ENCODE measurements around the gene CARD11. TPM values are rescaled to one million over a fixed set of nuclear protein-coding genes. Genes with fewer than 3 reads are reported as not detected.

Gene CARD11
- total RNA-seq, 4 donors from 2014 or later = 0.96 to 47.5 (median 6.6) TPM

DNA sequence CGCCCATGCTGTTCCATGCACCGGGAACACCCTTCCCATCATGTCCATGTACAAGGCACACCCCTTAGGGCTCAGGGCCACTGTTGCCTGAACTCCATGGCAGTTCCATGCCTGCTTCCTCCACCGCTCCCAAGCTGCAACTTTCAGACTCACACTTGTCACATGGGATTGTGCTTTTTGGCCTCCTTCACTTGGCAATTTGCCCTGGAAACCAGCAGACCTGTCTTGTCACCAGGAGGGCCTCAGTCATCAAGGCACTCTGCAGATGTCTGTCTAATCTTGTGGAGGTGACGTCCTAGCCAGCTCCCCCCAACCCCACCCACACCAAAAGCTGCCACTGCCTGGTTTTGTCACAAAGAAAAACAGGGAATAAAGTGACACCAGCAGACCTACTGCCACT is 47.5 kb downstream of the CARD11 start:
- TF ChIP-seq POLR2A (IDR thresholded peaks at IDR 0.05) (no peak), POLR2AphosphoS5 (IDR thresholded peaks at IDR 0.05) (no peak), EP300 (IDR thresholded peaks at IDR 0.05; ENCODE audit: low read depth) (no peak)
- TF ChIP-seq, protein P1, sequence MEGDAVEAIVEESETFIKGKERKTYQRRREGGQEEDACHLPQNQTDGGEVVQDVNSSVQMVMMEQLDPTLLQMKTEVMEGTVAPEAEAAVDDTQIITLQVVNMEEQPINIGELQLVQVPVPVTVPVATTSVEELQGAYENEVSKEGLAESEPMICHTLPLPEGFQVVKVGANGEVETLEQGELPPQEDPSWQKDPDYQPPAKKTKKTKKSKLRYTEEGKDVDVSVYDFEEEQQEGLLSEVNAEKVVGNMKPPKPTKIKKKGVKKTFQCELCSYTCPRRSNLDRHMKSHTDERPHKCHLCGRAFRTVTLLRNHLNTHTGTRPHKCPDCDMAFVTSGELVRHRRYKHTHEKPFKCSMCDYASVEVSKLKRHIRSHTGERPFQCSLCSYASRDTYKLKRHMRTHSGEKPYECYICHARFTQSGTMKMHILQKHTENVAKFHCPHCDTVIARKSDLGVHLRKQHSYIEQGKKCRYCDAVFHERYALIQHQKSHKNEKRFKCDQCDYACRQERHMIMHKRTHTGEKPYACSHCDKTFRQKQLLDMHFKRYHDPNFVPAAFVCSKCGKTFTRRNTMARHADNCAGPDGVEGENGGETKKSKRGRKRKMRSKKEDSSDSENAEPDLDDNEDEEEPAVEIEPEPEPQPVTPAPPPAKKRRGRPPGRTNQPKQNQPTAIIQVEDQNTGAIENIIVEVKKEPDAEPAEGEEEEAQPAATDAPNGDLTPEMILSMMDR (IDR thresholded peaks at IDR 0.05) = no peak
- WGBS, 2 donors (ENCODE audit: low coverage in 1 of 2) = 96% methylated on average over 4 of the region's 4 CpGs; no CpG with 5 or more reads in 1 of the 2 donors
- no peak overlapping the region for H3K27ac ChIP-seq
- peaks cover 0 to 6% (median 2%) of the 10 kb centered on the region in 4 donors for H3K4me1 ChIP-seq
- intact Hi-C loops (cut with DNase I; ENCODE audit: low total_unique reads) = no loop called here
- no peak overlapping the region for H3K4me3 ChIP-seq
- no peaks in the 10 kb centered on the region for H3K9me3 ChIP-seq
- no peak for DNase-seq
- H3K36me3 ChIP-seq = no peaks in the 10 kb centered on the region
- H3K27me3 ChIP-seq = no peaks in the 10 kb centered on the region
- in situ Hi-C loops (cut with MboI; ENCODE audit: low pct_ligation_motif_present in 1 of 4, low pct_unique_long_range_greater_than_20kb in 1 of 4, low sequenced_read_pairs in 3 of 4) = no loop called here

DNA sequence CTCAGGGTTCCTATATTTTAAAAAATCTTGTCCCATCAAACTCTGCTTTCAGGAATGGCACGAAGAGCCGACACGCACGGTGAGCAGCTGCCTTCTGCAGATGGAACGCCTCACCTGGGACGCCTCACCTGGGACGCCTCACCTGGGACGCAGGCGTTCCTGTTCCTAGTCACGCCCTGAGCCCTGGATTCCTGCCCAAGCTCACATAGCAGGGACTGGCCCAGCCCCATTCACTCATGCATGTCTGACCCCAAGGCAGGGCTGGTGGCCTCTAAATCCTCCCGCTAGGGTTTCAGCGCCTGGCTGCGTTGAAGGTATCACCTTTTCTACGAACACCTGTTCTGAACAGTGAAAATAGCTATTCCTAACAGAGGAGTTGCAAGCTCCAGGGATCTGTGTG is 49.8 kb downstream of the CARD11 start:
- Histone ChIP-seq H3K9me3 (no peaks in the 10 kb centered on the region), H3K4me1 (peaks cover 0 to 3% (median under 1%) of the 10 kb centered on the region in 4 donors), H3K27ac (no peak overlapping the region), H3K4me3 (no peak overlapping the region), H3K27me3 (no peaks in the 10 kb centered on the region), H3K36me3 (no peaks in the 10 kb centered on the region)
- peak; percentile 76 for DNase-seq
- intact Hi-C loops (cut with DNase I; ENCODE audit: low total_unique reads) = no loop called here
- in situ Hi-C loops (cut with MboI; ENCODE audit: low pct_ligation_motif_present in 1 of 4, low pct_unique_long_range_greater_than_20kb in 1 of 4, low sequenced_read_pairs in 3 of 4) = no loop called here
- WGBS, 2 donors (ENCODE audit: low coverage in 1 of 2) = 60 to 70% methylated on average over 1 to 12 of the region's 14 CpGs
- TF ChIP-seq POLR2AphosphoS5 (IDR thresholded peaks at IDR 0.05) (no peak), POLR2A (IDR thresholded peaks at IDR 0.05) (no peak), EP300 (IDR thresholded peaks at IDR 0.05; ENCODE audit: low read depth) (no peak)
- TF ChIP-seq, protein P1 (IDR thresholded peaks at IDR 0.05) = no peak

DNA sequence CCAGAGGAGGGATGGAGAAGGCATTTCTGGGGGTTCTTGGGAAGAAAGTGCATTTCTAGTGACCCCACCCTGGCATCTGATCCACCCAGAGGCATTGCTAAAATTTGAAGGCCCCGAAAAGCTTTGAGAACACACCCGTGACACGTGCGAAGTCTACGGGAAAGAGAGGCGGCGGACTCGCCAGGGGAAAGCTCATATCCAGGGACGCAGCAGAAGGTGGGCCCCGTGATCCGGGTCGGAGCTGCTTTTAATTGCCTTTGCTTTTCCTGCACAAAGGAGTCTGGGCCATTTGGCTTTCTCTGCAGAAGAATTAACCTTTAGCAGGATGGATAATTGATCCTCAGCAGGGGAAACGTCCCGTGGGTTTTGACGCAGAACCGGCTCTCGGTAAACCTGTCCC is 50.3 kb downstream of the CARD11 start:
- H3K4me3 ChIP-seq = no peak overlapping the region
- no peaks in the 10 kb centered on the region for H3K36me3 ChIP-seq
- no peaks in the 10 kb centered on the region for H3K9me3 ChIP-seq
- no peak for TF ChIP-seq POLR2AphosphoS5 (IDR thresholded peaks at IDR 0.05)
- TF ChIP-seq, protein P1 (IDR thresholded peaks at IDR 0.05) = no peak
- no peak for TF ChIP-seq EP300 (IDR thresholded peaks at IDR 0.05; ENCODE audit: low read depth)
- no peak for TF ChIP-seq POLR2A (IDR thresholded peaks at IDR 0.05)
- intact Hi-C loops (cut with DNase I; ENCODE audit: low total_unique reads) = no loop called here
- H3K27me3 ChIP-seq = no peaks in the 10 kb centered on the region
- H3K27ac ChIP-seq = no peak overlapping the region
- DNase-seq = no peak
- no peaks in the 10 kb centered on the region for H3K4me1 ChIP-seq
- WGBS, 2 donors (ENCODE audit: low coverage in 1 of 2) = 62% methylated on average over 17 of the region's 17 CpGs; no CpG with 5 or more reads in 1 of the 2 donors
- in situ Hi-C loops (cut with MboI; ENCODE audit: low pct_ligation_motif_present in 1 of 4, low pct_unique_long_range_greater_than_20kb in 1 of 4, low sequenced_read_pairs in 3 of 4) = no loop called here

DNA sequence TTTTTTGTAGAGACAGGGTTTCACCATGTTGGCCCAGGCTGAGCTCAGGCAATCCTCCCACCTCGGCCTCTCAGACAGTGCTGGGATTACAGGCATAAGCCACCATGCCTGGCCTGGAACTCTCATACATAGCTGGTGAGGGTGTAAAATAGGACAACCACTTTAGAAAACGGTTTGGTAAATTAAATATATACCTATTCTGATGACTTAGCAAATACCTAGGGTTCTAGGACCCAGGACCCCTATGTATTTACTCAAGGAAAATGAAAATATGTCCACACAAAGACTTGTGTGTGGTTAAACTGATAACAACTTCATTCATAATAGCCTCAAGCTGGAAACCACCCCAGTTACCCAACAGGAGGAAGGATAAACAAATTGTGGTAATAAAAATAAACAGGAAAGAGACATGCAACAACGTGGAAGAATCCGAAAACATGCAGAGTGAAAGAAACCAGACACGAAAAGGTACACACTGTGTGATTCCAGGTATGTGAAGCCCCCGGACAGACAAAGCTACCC is 52.7 kb downstream of the CARD11 start:
- Histone ChIP-seq H3K4me3 (no peak overlapping the region), H3K9me3 (no peaks in the 10 kb centered on the region), H3K36me3 (no peaks in the 10 kb centered on the region), H3K27me3 (no peaks in the 10 kb centered on the region), H3K4me1 (no peaks in the 10 kb centered on the region), H3K27ac (no peak overlapping the region)
- intact Hi-C loops (cut with DNase I; ENCODE audit: low total_unique reads) (no loop called here), in situ Hi-C loops (cut with MboI; ENCODE audit: low pct_ligation_motif_present in 1 of 4, low pct_unique_long_range_greater_than_20kb in 1 of 4, low sequenced_read_pairs in 3 of 4) (no loop called here)
- no peak for DNase-seq
- TF ChIP-seq EP300 (IDR thresholded peaks at IDR 0.05; ENCODE audit: low read depth) (no peak), POLR2A (IDR thresholded peaks at IDR 0.05) (no peak), POLR2AphosphoS5 (IDR thresholded peaks at IDR 0.05) (no peak)
- TF ChIP-seq, protein P1 (IDR thresholded peaks at IDR 0.05) = no peak
- WGBS, 2 donors (ENCODE audit: low coverage in 1 of 2) = 53 to 79% methylated on average over 5 to 6 of the region's 6 CpGs
